GM21515 (cell line): ENCODE data around the gene RGS1.

Experiments used
- ATAC-seq: cut with Tn5 transposase; IDR thresholded peaks from one replicate; pipeline ENCODE4 v1.9.1; 2021; ENCODE audit not compliant: unreplicated experiment

The RGS1 gene

GRCh38 chr1:192610112-192610889 lies 34.7 kb downstream of the RGS1 start:
- no peak for ATAC-seq

GRCh38 chr1:192615055-192615454 lies 39.5 kb downstream of the RGS1 start:
- no peak for ATAC-seq

- ATAC-seq: no peak
Measured at GRCh38 chr1:192620071-192620635, 44.6 kb downstream of the RGS1 start.

- ATAC-seq: peak; percentile 91
Measured at GRCh38 chr1:192626366-192627179, 51.0 kb downstream of the RGS1 start.

- no peak for ATAC-seq
Measured at GRCh38 chr1:192627901-192628300, 52.3 kb downstream of the RGS1 start.

GRCh38 chr1:192628396-192629057 lies 53.0 kb downstream of the RGS1 start:
- ATAC-seq: no peak

- ATAC-seq: no peak
Measured at GRCh38 chr1:192629612-192630011, 54.0 kb downstream of the RGS1 start.
